GM18858 (cell line): ENCODE results near the gene GMDS.
A peak's percentile ranks its signal among the peaks of the same experiment; 100 is the strongest.

Source experiments
- ATAC-seq: cut with Tn5 transposase; IDR thresholded peaks from one replicate; pipeline ENCODE4 v1.9.1; 2021; ENCODE audit not compliant: unreplicated experiment

Gene GMDS

GRCh38 chr6:1667012-1667804, 578.2 kb downstream of the GMDS start:
- ATAC-seq = no peak

GRCh38 chr6:1665214-1665613, 580.2 kb downstream of the GMDS start:
- ATAC-seq = peak; percentile 97

- no peak for ATAC-seq
These were observed 581.1 kb downstream of the GMDS start for GRCh38 chr6:1664329-1664728.

- no peak for ATAC-seq
These were observed 581.9 kb downstream of the GMDS start for GRCh38 chr6:1663511-1663910.

GRCh38 chr6:1662534-1662933, 582.9 kb downstream of the GMDS start:
- no peak for ATAC-seq

GRCh38 chr6:1659816-1660215, 585.6 kb downstream of the GMDS start:
- ATAC-seq = no peak

- ATAC-seq = no peak
These were observed 587.0 kb downstream of the GMDS start for GRCh38 chr6:1658212-1659005.

GRCh38 chr6:1657771-1658165, 587.6 kb downstream of the GMDS start:
- ATAC-seq = no peak

GRCh38 chr6:1657116-1657770, 588.2 kb downstream of the GMDS start:
- ATAC-seq = no peak

GRCh38 chr6:1654054-1654453, 591.4 kb downstream of the GMDS start:
- no peak for ATAC-seq

GRCh38 chr6:1652842-1653241, 592.6 kb downstream of the GMDS start:
- ATAC-seq = no peak

- ATAC-seq = no peak
These were observed 594.0 kb downstream of the GMDS start for GRCh38 chr6:1651362-1651761.

- no peak for ATAC-seq
These were observed 599.8 kb downstream of the GMDS start for GRCh38 chr6:1645466-1646185.

GRCh38 chr6:1644516-1645060, 600.8 kb downstream of the GMDS start:
- no peak for ATAC-seq

- ATAC-seq = no peak
These were observed 601.5 kb downstream of the GMDS start for GRCh38 chr6:1643830-1644445.

- ATAC-seq = no peak
These were observed 602.3 kb downstream of the GMDS start for GRCh38 chr6:1643111-1643510.

- no peak for ATAC-seq
These were observed 604.0 kb downstream of the GMDS start for GRCh38 chr6:1641343-1641885.

- ATAC-seq = no peak
These were observed 604.9 kb downstream of the GMDS start for GRCh38 chr6:1640476-1640875.

GRCh38 chr6:1639430-1639829, 606.0 kb downstream of the GMDS start:
- ATAC-seq = no peak
